SK-N-SH (cell line): ENCODE data around the gene MVD. TPM values are rescaled to one million over a fixed set of nuclear protein-coding genes. Genes with fewer than 3 reads are reported as not detected.

ENCODE experiments used
- CTCF ChIA-PET: fragments of 300-600, 350-600 bp; formaldehyde crosslinking; extraction: SDS; loops from one replicate; lab custom pipeline; 2021; lab: Yijun Ruan, JAX
- POLR2A ChIA-PET: fragments of 350-600 bp; sonication (Branson Sonifier 250); formaldehyde crosslinking; extraction: SDS; loops from one replicate; lab custom pipeline; 2020; ENCODE audit warnings: antibody characterized with exemption, inconsistent platforms; lab: Yijun Ruan, JAX
- DNase-seq: peaks from one replicate; pipeline ENCODE4 v3.0.0; 2012
- H2AFZ ChIP-seq: fragments of 200-600 bp; sonication (generic); 2 replicates; pipeline ENCODE4 v1.8.1; 2016; ENCODE audit warnings: antibody characterized with exemption, mild to moderate bottlenecking, low read depth
- H3F3A ChIP-seq: fragments of 200-600 bp; sonication (generic); replicated peaks from 2 replicates; pipeline ENCODE3; 2016; ENCODE audit warnings: antibody characterized with exemption, mild to moderate bottlenecking; ENCODE audit not compliant: insufficient read depth
- H3K27ac ChIP-seq, 2 experiments: fragments of 200-500 bp in 1 of 2; fragments of 200-600 bp in 1 of 2; sonication (Bioruptor generic) in 1 of 2; sonication (generic), shearing (Covaris generic) in 1 of 2; 2 replicates each; pipeline versions ENCODE4 v1.5.1 to v1.6.1; 2014 to 2016; ENCODE audit warnings: low read depth in 2 of 2, inconsistent platforms in 1 of 2, low read length in 1 of 2, mild to moderate bottlenecking in 1 of 2, mixed read lengths in 1 of 2
- H3K27me3 ChIP-seq: fragments of 200-600 bp; sonication (generic), shearing (Covaris generic); 2 replicates; pipeline ENCODE4 v1.6.1; 2016; ENCODE audit warnings: mixed run types; ENCODE audit not compliant: insufficient read depth
- H3K36me3 ChIP-seq, 2 experiments: fragments of 200-500 bp in 1 of 2; fragments of 200-600 bp in 1 of 2; sonication (Bioruptor generic) in 1 of 2; sonication (generic) in 1 of 2; replicated peaks in 1 of 2; 2 replicates each; pipeline versions ENCODE3 to v1.5.1; 2014 to 2016; ENCODE audit warnings: low read length in 1 of 2, mild to moderate bottlenecking in 1 of 2; ENCODE audit not compliant: insufficient read depth in 2 of 2, control insufficient read depth in 1 of 2
- H3K4me1 ChIP-seq, 2 experiments: fragments of 200-500 bp in 1 of 2; fragments of 200-600 bp in 1 of 2; sonication (Bioruptor generic) in 1 of 2; sonication (generic), shearing (Covaris generic) in 1 of 2; 2 replicates each; pipeline versions ENCODE4 v1.5.1 to v1.6.1; 2014 to 2016; ENCODE audit warnings: low read depth in 1 of 2, low read length in 1 of 2, mixed run types in 1 of 2; ENCODE audit not compliant: insufficient read depth in 2 of 2, control insufficient read depth in 1 of 2
- H3K4me2 ChIP-seq: fragments of 200-600 bp; sonication (generic), shearing (Covaris generic); 2 replicates; pipeline ENCODE4 v1.6.1; 2017; ENCODE audit warnings: mixed run types
- H3K4me3 ChIP-seq, 2 experiments: fragments of 200-500 bp in 1 of 2; fragments of 200-600 bp in 1 of 2; sonication (Bioruptor generic) in 1 of 2; sonication (generic), shearing (Covaris generic) in 1 of 2; 2 replicates each; pipeline versions ENCODE4 v1.5.1 to v1.8.1; 2014 to 2016; ENCODE audit warnings: low read depth in 2 of 2, inconsistent platforms in 1 of 2, low read length in 1 of 2, mild to moderate bottlenecking in 1 of 2, mixed read lengths in 1 of 2, moderate library complexity in 1 of 2
- H3K79me2 ChIP-seq: fragments of 200-600 bp; sonication (generic); 2 replicates; pipeline ENCODE4 v1.8.1; 2017; ENCODE audit warnings: mild to moderate bottlenecking; ENCODE audit not compliant: insufficient read depth
- H3K9ac ChIP-seq: fragments of 200-600 bp; sonication (generic); 2 replicates; pipeline ENCODE4 v1.6.1; 2017; ENCODE audit warnings: mixed run types
- H3K9me2 ChIP-seq: fragments of 200-600 bp; sonication (generic); 2 replicates; pipeline ENCODE4 v1.6.1; 2017; ENCODE audit warnings: mixed run types
- H3K9me3 ChIP-seq: fragments of 200-600 bp; sonication (generic); 2 replicates; pipeline ENCODE4 v1.6.1; 2017; ENCODE audit warnings: mixed run types, mild to moderate bottlenecking, moderate library complexity
- H4K20me1 ChIP-seq: fragments of 200-600 bp; sonication (generic); 2 replicates; pipeline ENCODE4 v1.6.1; 2017; ENCODE audit warnings: mild to moderate bottlenecking, mixed run types; ENCODE audit not compliant: insufficient read depth
- CHD2 ChIP-seq: fragments of 150-350 bp; IDR thresholded peaks from 2 replicates; pipeline ENCODE4 v1.6.1; 2018; ENCODE audit warnings: low read length; ENCODE audit not compliant: partially characterized antibody
- FOSL2 ChIP-seq: IDR thresholded peaks from 2 replicates; pipeline ENCODE4 v1.4.0; 2012; ENCODE audit warnings: low read depth, mild to moderate bottlenecking, moderate library complexity, borderline replicate concordance
- FOXJ3 ChIP-seq: sonication (generic); formaldehyde crosslinking; IDR thresholded peaks from 2 replicates; pipeline ENCODE4 v1.5.1; 2020; ENCODE audit warnings: mild to moderate bottlenecking, missing genetic modification reagents
- JUND ChIP-seq: IDR thresholded peaks from 2 replicates; pipeline ENCODE4 v1.4.0; 2012
- MAX ChIP-seq: IDR thresholded peaks from 2 replicates; pipeline ENCODE4 v1.4.0; 2012; ENCODE audit warnings: low read depth
- MEF2A ChIP-seq: IDR thresholded peaks from 2 replicates; pipeline ENCODE4 v1.4.0; 2012; ENCODE audit warnings: low read depth, borderline replicate concordance
- NFIC ChIP-seq: IDR thresholded peaks from 2 replicates; pipeline ENCODE4 v1.4.0; 2012; ENCODE audit warnings: borderline replicate concordance
- POLR2AphosphoS5 ChIP-seq: IDR thresholded peaks from 2 replicates; pipeline ENCODE4 v1.6.1; 2012; ENCODE audit warnings: low read depth, low read length
- RCOR1 ChIP-seq: fragments of 150-350 bp; IDR thresholded peaks from 2 replicates; pipeline ENCODE4 v1.6.1; 2017; ENCODE audit warnings: antibody characterized with exemption, low read length
- REST ChIP-seq: IDR thresholded peaks from 2 replicates; pipeline ENCODE4 v1.6.1; 2012; ENCODE audit warnings: mild to moderate bottlenecking, low read depth, low read length, moderate library complexity
- SIN3A ChIP-seq: IDR thresholded peaks from 2 replicates; pipeline ENCODE4 v1.6.1; 2012; ENCODE audit warnings: low read depth, mild to moderate bottlenecking, low read length, moderate library complexity, borderline replicate concordance
- TAF1 ChIP-seq: IDR thresholded peaks from 2 replicates; pipeline ENCODE4 v1.6.1; 2012; ENCODE audit warnings: low read depth, mild to moderate bottlenecking, low read length, moderate library complexity, borderline replicate concordance
- TEAD4 ChIP-seq: IDR thresholded peaks from 2 replicates; pipeline ENCODE4 v1.4.0; 2012; ENCODE audit warnings: mild to moderate bottlenecking, borderline replicate concordance; ENCODE audit not compliant: insufficient read depth
- USF1 ChIP-seq: IDR thresholded peaks from 2 replicates; pipeline ENCODE4 v1.4.0; 2012; ENCODE audit warnings: low read depth, borderline replicate concordance
- WGBS: methylation state at CpG from one replicate; pipeline ENCODE4 v1.1.6; 2017; ENCODE audit warnings: low lambda C conversion rate; 5-methylcytosine and 5-hydroxymethylcytosine counted together
- polyA plus RNA-seq, 3 experiments: library from polyadenylated mRNA; depleted of rRNA; stranded (reverse); fragments of >200 nt; gene quantifications; 2 replicates each; pipeline ENCODE4 v1.2.3, GENCODE V29; 2012

Gene MVD
- polyA plus RNA-seq, 1 of the 3 experiments (the other 2 are of a cell fraction) = 15.7 TPM

GRCh38 chr16:88616736-88617135 lies 46.2 kb downstream of the MVD start:
- Histone ChIP-seq H3K4me2 (no peak overlapping the region), H3F3A (no peaks in the 10 kb centered on the region), H3K27ac (no peak overlapping the region), H4K20me1 (peaks cover 13% of the 10 kb centered on the region), H3K9me3 (no peaks in the 10 kb centered on the region), H3K36me3 (peaks cover 0 to 23% of the 10 kb centered on the region in 2 experiments)
- TF ChIP-seq FOXJ3 (CRISPR knock-in tag) (no peak), REST (no peak), TAF1 (no peak), MAX (no peak), USF1 (no peak), RCOR1 (no peak), JUND (no peak), NFIC (no peak)
- TF ChIP-seq, all 33 proteins: peak for 0
- Histone ChIP-seq H2AFZ (no peak overlapping the region), H3K9ac (no peak overlapping the region), H3K27me3 (no peaks in the 10 kb centered on the region), H3K79me2 (peaks cover 20% of the 10 kb centered on the region; the same call in 1 of the 2 replicates), H3K4me3 (no peak overlapping the region), H3K4me1 (no peaks in the 10 kb centered on the region), H3K9me2 (no peaks in the 10 kb centered on the region)
- no peak for DNase-seq
- 91% methylated on average over 12 of the region's 12 CpGs for WGBS
- CTCF ChIA-PET = interaction anchor here (1.0 kb wide), 1 partner anchor 46 kb away, joined by 3 read pairs; no protein-coding TSS in a partner anchor
- POLR2A ChIA-PET = no interaction called here

GRCh38 chr16:88616320-88616719 lies 46.6 kb downstream of the MVD start:
- Histone ChIP-seq H3K9ac (no peak overlapping the region), H4K20me1 (peaks cover 13% of the 10 kb centered on the region), H3K4me3 (no peak overlapping the region), H3K79me2 (peaks cover 20% of the 10 kb centered on the region; the same call in 1 of the 2 replicates), H2AFZ (no peak overlapping the region), H3F3A (no peaks in the 10 kb centered on the region), H3K4me2 (no peak overlapping the region), H3K4me1 (no peaks in the 10 kb centered on the region), H3K36me3 (peaks cover 0 to 27% of the 10 kb centered on the region in 2 experiments), H3K9me2 (no peaks in the 10 kb centered on the region), H3K9me3 (no peaks in the 10 kb centered on the region), H3K27me3 (no peaks in the 10 kb centered on the region), H3K27ac (no peak overlapping the region)
- no peak for DNase-seq
- 95% methylated on average over 11 of the region's 13 CpGs for WGBS
- no peak for TF ChIP-seq TEAD4
- no peak for TF ChIP-seq POLR2AphosphoS5
- no peak for TF ChIP-seq NFIC
- no peak for TF ChIP-seq FOSL2
- TF ChIP-seq CHD2 = no peak
- no peak for TF ChIP-seq SIN3A
- no peak for TF ChIP-seq MEF2A
- TF ChIP-seq REST = no peak
- POLR2A ChIA-PET = no interaction called here
- CTCF ChIA-PET = no interaction called here
